Suprapubic skin (tissue), 4 donors: Measurements from ENCODE around the gene SLC66A2. TPM values are rescaled to one million over a fixed set of nuclear protein-coding genes. Genes with fewer than 3 reads are reported as not detected.
A peak's percentile ranks its signal among the peaks of the same experiment; 100 is the strongest.

ENCODE experiments used
- DNase-seq, 2 donors: peaks; one replicate each; pipeline ENCODE4 v3.0.0-alpha.2; 2019; ENCODE audit warnings: low spot score in 2 of 2
- H3K27ac ChIP-seq: fragments of 200-600 bp; sonication (generic); one replicate; pipeline ENCODE4 v1.5.1; 2019
- H3K27me3 ChIP-seq: fragments of 200-600 bp; sonication (generic); one replicate; pipeline ENCODE4 v1.5.1; 2019
- H3K36me3 ChIP-seq: fragments of 200-600 bp; sonication (generic); one replicate; pipeline ENCODE4 v1.5.1; 2019
- H3K4me1 ChIP-seq: fragments of 200-600 bp; sonication (generic); one replicate; pipeline ENCODE4 v1.5.1; 2019
- H3K4me3 ChIP-seq: fragments of 200-600 bp; sonication (generic); one replicate; pipeline ENCODE4 v1.5.1; 2019; ENCODE audit warnings: mild to moderate bottlenecking
- H3K9me3 ChIP-seq: fragments of 200-600 bp; sonication (generic); one replicate; pipeline ENCODE4 v1.5.1; 2019
- CTCF ChIP-seq, 2 donors: fragments of 200-600 bp in 1 of 2; fragments of 450-650 bp in 1 of 2; sonication (generic) in 1 of 2; IDR thresholded peaks; one replicate each; pipeline ENCODE4 v1.5.1; 2016 to 2019; ENCODE audit warnings: antibody characterized with exemption in 2 of 2, mild to moderate bottlenecking in 1 of 2, moderate library complexity in 1 of 2
- EP300 ChIP-seq: sonication (generic); formaldehyde crosslinking; IDR thresholded peaks from one replicate; pipeline ENCODE4 v1.6.1; 2017; ENCODE audit warnings: antibody characterized with exemption
- POLR2A ChIP-seq, 2 donors: fragments of 450-650 bp; IDR thresholded peaks; one replicate each; pipeline ENCODE4 v1.6.1; 2017; ENCODE audit warnings: antibody characterized with exemption in 2 of 2, mild to moderate bottlenecking in 2 of 2, moderate library complexity in 2 of 2
- POLR2AphosphoS5 ChIP-seq, 3 donors: sonication (generic); formaldehyde crosslinking; IDR thresholded peaks; one replicate each; pipeline ENCODE4 v1.6.1; 2017; ENCODE audit warnings: antibody characterized with exemption in 3 of 3
- WGBS: methylation state at CpG from one replicate; pipeline ENCODE4 v1.1.5; 2018; 5-methylcytosine and 5-hydroxymethylcytosine counted together
- total RNA-seq, 4 donors: library from RNA; depleted of rRNA; stranded (reverse); fragments of >200 nt; gene quantifications; one replicate each; pipeline ENCODE4 v1.1.0, GENCODE V29; 2016

Gene SLC66A2
- total RNA-seq, 4 donors from 2014 or later = 53.4 to 84.7 (median 79.3) TPM

DNA sequence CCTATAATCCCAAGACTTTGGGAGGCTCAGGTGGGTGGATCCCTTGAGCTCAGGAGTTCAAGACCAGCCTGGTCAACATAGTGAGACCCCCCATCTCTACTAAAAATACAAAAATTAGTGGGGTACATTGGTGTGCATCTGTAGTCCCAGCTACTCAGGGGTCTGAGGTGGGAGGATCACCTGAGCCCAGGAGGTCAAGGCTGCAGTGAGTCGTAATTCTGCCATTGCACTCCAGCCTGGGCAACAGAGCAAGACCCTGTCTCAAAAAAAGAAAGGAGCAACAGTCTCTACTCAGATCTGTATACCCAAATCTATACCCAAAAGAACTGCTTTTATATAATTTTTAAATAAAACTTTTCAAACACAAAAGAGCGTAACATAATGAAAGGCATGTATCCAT is 7.5 kb upstream of the SLC66A2 start:
- H3K27me3 ChIP-seq = no peaks in the 10 kb centered on the region
- no peak overlapping the region for H3K4me3 ChIP-seq
- DNase-seq = no peak
- H3K36me3 ChIP-seq = no peaks in the 10 kb centered on the region
- peaks cover 43% of the 10 kb centered on the region for H3K4me1 ChIP-seq
- no peak for TF ChIP-seq EP300
- no peak for TF ChIP-seq CTCF (IDR thresholded peaks at IDR 0.05)
- TF ChIP-seq POLR2A (IDR thresholded peaks at IDR 0.05) = no peak
- no peak for TF ChIP-seq POLR2AphosphoS5 (IDR thresholded peaks at IDR 0.05)
- WGBS = 97% methylated on average over 2 of the region's 2 CpGs
- no peak overlapping the region for H3K27ac ChIP-seq
- H3K9me3 ChIP-seq = no peaks in the 10 kb centered on the region

DNA sequence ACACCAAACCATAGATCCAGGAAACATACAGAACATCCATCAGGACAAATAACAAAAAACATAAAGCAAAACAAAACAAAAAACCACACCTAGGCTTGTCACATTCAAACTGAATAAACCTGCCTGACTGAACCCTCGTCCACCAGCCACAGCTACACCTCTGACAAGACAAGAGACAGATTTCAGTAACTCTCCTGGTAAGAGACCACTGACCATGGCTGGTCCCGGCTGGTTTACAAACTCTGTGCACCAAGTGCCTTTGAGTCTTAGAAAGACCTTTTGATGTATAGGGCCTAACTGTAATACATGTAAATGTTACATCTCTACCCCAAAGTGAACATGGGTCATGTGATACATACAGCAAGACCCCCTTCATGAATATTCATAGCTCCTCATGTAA is 4.8 kb upstream of the SLC66A2 start:
- Histone ChIP-seq H3K9me3 (no peaks in the 10 kb centered on the region), H3K36me3 (no peaks in the 10 kb centered on the region), H3K4me1 (peaks cover 32% of the 10 kb centered on the region), H3K27me3 (no peaks in the 10 kb centered on the region), H3K4me3 (no peak overlapping the region), H3K27ac (no peak overlapping the region)
- DNase-seq = peak in 1 of 2 donors; percentile 49
- TF ChIP-seq POLR2AphosphoS5 (IDR thresholded peaks at IDR 0.05) = no peak
- TF ChIP-seq EP300 = no peak
- TF ChIP-seq POLR2A (IDR thresholded peaks at IDR 0.05) = no peak
- no peak for TF ChIP-seq CTCF (IDR thresholded peaks at IDR 0.05)
- 70% methylated on average over 2 of the region's 2 CpGs for WGBS

GRCh38 chr18:79955302-79956075 is 4.0 kb upstream of the SLC66A2 start:
- Histone ChIP-seq H3K4me1 (peaks cover 27% of the 10 kb centered on the region), H3K27me3 (no peaks in the 10 kb centered on the region), H3K4me3 (no peak overlapping the region), H3K9me3 (no peaks in the 10 kb centered on the region), H3K36me3 (no peaks in the 10 kb centered on the region), H3K27ac (peak overlapping the region; percentile 56)
- WGBS = 87% methylated on average over 12 of the region's 12 CpGs
- TF ChIP-seq POLR2A (IDR thresholded peaks at IDR 0.05) (no peak), EP300 (no peak), CTCF (IDR thresholded peaks at IDR 0.05) (no peak), POLR2AphosphoS5 (IDR thresholded peaks at IDR 0.05) (no peak)
- peak in 1 of 2 donors; percentile 54 for DNase-seq

- no peak overlapping the region for H3K4me3 ChIP-seq
- WGBS = 82% methylated on average over 5 of the region's 5 CpGs
- TF ChIP-seq CTCF (IDR thresholded peaks at IDR 0.05) (no peak), POLR2A (IDR thresholded peaks at IDR 0.05) (no peak)
- peaks cover 29% of the 10 kb centered on the region for H3K4me1 ChIP-seq
- H3K36me3 ChIP-seq = no peaks in the 10 kb centered on the region
- no peaks in the 10 kb centered on the region for H3K27me3 ChIP-seq
- peak overlapping the region; percentile 56 for H3K27ac ChIP-seq
- no peaks in the 10 kb centered on the region for H3K9me3 ChIP-seq
- peak in 1 of 2 donors; percentile 47 for DNase-seq
These were observed 3.3 kb upstream of the SLC66A2 start for GRCh38 chr18:79954791-79955190.

- no peak for TF ChIP-seq EP300
- no peak for TF ChIP-seq POLR2AphosphoS5 (IDR thresholded peaks at IDR 0.05)
- TF ChIP-seq CTCF (IDR thresholded peaks at IDR 0.05) = no peak
- no peak for TF ChIP-seq POLR2A (IDR thresholded peaks at IDR 0.05)
- peak overlapping the region; percentile 56 for H3K27ac ChIP-seq
- peak in 1 of 2 donors; percentile 63 for DNase-seq
These were observed 2.7 kb upstream of the SLC66A2 start for GRCh38 chr18:79953971-79954651.

More at GRCh38 chr18:79953971-79954651, 2.7 kb upstream of the SLC66A2 start:
- no peak overlapping the region for H3K4me3 ChIP-seq
- WGBS = 68% methylated on average over 7 of the region's 10 CpGs
- no peaks in the 10 kb centered on the region for H3K36me3 ChIP-seq
- no peaks in the 10 kb centered on the region for H3K27me3 ChIP-seq
- peaks cover 33% of the 10 kb centered on the region for H3K4me1 ChIP-seq
- H3K9me3 ChIP-seq = no peaks in the 10 kb centered on the region
